HG03097 (cell line): ENCODE measurements around the gene SPPL3.
"Not testable (repeated sequence)": the region's sequence is repeated elsewhere in the genome, so short reads cannot be mapped to it uniquely, and the experiment has no call there.

Experiments used
- ATAC-seq: cut with Tn5 transposase; IDR thresholded peaks from one replicate; pipeline ENCODE4 v1.9.1; 2021; ENCODE audit not compliant: unreplicated experiment, low FRiP score

SPPL3 gene

GRCh38 chr12:120845696-120846095 is 58.5 kb downstream of the SPPL3 start:
- ATAC-seq = no peak

- ATAC-seq = no peak
These were observed 59.2 kb downstream of the SPPL3 start for GRCh38 chr12:120844768-120845449.

DNA sequence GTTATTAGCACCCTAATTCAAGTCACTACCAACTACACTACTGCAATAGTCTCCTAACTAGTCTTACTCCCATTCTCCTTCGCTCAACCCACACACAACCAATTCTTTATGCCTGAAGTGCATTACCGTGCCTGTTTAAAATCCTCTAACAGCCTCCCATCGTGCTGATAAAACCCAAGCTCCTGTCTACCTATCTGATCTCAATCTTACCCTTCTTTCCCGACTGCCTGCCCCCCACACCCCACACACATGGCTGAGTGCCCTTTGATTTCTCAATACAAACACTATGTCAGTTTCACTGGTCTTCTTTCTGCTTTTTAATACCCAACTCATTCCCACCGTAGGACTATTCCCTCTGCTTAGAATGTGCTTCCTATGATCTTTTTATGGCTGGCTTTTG is 59.9 kb downstream of the SPPL3 start:
- no peak for ATAC-seq

GRCh38 chr12:120843472-120843871 is 60.7 kb downstream of the SPPL3 start:
- no peak for ATAC-seq

- ATAC-seq = no peak
These were observed 61.6 kb downstream of the SPPL3 start for GRCh38 chr12:120842595-120842994.

GRCh38 chr12:120841525-120841924 is 62.6 kb downstream of the SPPL3 start:
- no peak for ATAC-seq

- ATAC-seq = no peak
These were observed 64.7 kb downstream of the SPPL3 start for GRCh38 chr12:120839503-120839902.

GRCh38 chr12:120838629-120839383 is 65.4 kb downstream of the SPPL3 start:
- ATAC-seq = not testable (repeated sequence)

DNA sequence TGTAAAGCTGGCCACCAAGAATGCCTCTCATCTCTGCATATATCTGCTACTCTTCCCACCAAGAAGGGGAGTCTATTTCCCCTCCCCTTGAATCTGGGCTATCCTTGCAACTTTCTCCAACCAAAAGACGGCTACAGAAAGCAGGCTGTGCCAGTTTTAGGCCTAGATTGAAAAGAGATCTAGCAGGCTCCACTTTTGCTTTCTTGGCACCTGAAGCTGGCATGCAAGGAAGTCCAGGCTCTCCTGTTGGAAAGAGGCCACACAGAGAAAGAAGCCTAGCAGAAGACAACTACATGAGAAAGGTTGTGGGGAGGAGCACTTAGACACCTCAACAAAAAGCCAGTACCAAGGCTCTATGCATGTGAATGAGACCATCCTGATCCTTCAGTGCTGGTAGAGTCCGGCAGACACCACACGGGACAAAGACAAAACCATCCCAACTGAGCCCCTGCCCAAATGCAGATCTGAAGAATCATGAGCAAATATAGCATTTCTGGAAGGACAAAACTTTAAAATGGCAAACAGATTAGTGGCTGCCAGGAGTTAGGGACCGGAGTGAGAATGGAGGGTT is 68.0 kb downstream of the SPPL3 start:
- ATAC-seq = no peak

DNA sequence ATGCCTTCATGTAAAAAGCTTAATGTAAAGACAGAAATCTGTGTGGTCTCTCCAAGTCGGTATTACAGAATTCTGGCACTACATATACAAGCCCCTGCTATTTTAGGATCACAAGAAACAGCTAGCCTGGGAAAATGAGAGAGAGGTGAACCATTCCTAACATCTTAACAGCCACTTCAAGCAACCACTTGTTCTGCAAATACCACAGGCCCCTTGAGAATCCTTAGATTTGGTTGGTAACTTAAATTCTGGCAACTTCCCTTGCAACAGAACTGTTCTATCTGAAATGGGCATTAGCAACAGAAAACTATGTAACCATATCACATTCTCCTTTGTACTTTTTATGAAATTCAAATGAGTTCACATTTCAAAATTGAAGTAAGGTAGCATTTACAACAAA is 68.5 kb downstream of the SPPL3 start:
- ATAC-seq = no peak

DNA sequence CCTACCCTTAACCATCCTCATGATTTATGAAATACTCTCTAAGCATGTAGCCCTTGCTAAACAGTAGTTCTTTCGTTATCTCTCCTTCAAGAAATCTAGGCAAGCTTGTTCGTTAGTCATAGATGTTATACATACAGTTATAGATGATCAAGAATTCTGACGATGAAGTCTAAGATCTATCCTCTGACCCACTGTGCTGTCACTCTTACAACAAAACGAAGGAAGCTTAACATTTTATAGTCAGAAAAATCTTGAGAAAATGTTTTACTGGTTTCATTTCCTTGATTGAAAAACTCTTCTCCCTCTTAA is 68.9 kb downstream of the SPPL3 start:
- no peak for ATAC-seq

DNA sequence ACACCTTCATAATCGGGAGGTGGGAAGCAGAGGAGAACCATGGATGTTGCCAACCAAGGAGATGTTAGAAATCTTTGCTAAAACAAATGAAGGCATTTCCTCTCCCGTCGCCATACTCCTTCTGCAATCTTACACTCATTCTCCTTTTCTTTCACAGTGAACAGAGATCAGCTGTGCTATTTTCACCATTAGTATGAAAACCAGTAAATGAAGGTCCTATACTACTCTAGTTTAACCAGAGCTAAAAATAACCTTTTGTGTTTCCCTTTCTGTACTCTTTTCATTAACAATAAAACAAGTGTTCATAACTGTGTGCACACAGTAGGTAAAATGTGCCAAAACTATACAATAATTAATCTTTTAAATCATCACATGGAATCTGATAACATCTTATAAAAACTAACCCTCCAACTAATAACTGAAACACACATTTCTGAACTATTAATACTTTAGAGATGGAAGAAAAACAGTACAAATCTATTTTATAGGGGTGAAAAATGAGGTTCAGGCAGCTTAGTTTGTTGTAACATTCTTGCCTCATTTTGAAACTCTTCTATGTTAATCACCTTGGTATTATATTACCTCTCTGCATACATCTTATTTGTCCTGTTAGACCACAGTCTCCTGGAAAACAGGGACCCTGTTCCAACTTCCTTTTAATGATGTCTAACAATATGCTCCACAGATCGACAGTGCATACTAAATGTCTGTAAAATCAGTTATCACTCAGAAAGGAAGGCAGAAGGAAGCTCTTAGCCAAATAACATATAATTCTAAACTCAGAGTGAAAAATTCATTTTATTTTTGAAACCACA is 69.5 kb downstream of the SPPL3 start:
- ATAC-seq = no peak

DNA sequence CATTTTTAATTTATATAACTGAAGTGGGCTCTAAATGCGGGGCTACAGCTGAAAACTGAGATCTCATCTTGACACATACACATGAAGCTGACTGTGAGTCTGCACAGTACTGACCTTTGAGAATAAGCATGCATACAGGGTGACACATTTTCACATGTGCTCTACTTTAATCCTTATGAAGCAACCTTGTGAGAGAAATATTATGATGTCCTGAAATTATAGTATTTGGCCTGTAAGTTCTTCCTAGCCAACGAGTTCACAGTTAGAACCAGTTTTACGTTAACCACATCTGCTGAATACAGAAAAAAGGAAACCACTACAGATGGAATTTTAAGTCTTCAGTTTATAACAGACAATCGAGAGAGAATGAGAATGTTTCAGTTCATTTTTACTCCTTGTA is 70.3 kb downstream of the SPPL3 start:
- ATAC-seq = no peak

GRCh38 chr12:120832737-120833136 is 71.4 kb downstream of the SPPL3 start:
- ATAC-seq = no peak

- ATAC-seq = no peak
These were observed 72.4 kb downstream of the SPPL3 start for GRCh38 chr12:120831648-120832267.

DNA sequence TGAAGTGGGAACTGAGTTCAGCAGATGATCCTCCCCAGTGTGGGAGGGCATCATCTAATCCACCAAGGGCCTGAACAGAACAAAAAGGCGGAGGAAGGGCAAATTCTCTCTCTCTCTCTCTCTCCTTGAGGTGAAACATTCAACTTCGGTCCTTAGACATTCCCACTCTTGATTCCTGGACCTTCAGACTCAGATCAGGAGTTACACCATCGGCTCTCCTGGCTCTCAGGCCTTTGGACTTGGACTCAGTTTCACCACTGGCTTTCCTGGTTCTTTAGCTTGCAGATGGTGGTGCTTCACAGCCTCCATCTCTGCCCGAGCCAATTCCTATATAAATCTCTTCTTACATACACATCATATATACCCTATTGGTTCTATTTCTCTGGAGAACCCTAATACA is 73.2 kb downstream of the SPPL3 start:
- ATAC-seq = no peak

DNA sequence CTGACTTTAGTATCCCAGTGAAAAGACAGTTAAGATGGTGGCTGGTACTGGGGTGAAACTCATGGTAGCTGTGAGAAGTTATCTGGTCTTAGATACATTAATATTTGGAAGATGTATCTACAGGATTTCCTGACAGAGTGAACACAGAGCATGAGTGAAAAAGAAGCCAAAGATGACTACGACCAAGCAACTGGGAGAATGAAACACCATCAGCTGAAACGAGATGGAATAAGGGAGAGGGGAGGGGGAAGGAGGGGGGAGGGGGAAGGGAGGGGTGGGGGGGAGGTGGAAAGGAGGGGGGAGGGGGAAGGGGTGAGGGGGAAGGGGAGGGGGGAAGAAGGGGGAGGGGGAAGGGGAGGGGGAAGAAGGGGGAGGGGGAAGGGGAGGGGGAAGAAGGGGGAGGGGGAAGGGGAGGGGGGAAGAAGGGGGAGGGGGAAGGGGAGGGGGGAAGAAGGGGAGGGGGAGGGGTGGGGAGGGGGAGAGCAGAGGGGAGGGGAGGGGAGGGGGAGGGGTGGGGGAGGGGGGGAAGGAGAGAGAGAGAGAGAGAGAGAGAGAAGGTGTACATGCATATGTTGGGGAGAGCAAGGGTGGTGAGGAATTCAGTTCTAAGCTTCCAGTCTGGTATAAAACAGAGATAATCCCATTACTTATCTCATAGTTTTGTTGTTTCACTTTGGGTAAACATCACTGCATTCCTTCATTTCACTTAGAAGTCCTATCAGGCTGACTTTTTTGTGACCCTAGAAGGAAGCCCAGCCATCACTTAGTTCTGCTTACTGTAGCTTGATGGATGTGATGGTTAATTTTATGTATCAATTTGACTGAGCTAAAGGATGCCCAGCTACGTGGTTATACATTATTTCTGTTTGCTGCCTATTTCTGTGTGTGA is 73.9 kb downstream of the SPPL3 start:
- ATAC-seq = no peak

- no peak for ATAC-seq
These were observed 77.8 kb downstream of the SPPL3 start for GRCh38 chr12:120826335-120826734.

DNA sequence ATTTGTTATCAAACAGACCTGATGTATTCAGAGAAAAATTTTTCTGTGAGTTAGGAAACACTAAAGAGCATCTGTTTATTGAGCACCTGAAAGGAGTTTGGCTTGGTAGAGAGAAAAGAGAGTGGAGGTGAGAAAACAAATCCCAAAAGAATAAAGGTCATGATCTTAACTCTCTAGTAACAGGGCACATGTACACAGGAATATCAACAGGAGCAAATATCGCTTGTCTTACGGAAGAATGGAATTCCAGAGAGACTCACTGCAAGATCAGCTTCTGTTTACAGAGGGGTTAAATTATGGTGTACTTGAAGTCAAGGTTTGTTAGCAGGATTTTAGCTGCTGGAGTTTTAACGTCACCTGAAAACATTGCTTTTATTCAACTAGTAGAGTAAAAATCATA is 78.8 kb downstream of the SPPL3 start:
- no peak for ATAC-seq
